ENCODE measurements around the gene STX8. TPM values are rescaled to one million over a fixed set of nuclear protein-coding genes. Genes with fewer than 3 reads are reported as not detected.

Gene STX8
- total and polyA plus RNA-seq, 8 donors: 51.9 to 63.4 (median 56.5) TPM

DNA sequence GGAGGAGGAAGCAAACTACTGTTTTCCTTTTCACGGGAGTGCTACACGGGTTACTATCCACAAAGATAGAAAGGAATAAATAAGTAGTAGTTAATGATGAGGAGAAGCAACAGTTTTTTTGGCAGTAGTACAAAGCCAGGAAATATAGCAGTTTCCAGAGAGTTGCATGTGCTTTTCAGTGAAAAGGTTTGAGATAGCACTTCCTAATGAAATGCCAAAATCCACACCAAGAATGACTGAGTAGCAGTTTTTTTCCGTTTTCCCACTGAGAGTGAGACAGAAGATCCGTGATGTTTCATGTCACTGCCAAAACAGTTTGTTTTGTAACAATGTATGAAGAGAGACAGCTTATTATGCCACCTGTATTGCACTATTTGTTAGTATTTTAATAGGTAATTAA, 129.1 kb downstream of the STX8 start:
- H3K4me1 ChIP-seq: no peaks in the 10 kb centered on the region
- intact Hi-C loops (cut with DNase I): no loop called here
- no peak overlapping the region for H3K4me3 ChIP-seq
- TF ChIP-seq, protein P1, sequence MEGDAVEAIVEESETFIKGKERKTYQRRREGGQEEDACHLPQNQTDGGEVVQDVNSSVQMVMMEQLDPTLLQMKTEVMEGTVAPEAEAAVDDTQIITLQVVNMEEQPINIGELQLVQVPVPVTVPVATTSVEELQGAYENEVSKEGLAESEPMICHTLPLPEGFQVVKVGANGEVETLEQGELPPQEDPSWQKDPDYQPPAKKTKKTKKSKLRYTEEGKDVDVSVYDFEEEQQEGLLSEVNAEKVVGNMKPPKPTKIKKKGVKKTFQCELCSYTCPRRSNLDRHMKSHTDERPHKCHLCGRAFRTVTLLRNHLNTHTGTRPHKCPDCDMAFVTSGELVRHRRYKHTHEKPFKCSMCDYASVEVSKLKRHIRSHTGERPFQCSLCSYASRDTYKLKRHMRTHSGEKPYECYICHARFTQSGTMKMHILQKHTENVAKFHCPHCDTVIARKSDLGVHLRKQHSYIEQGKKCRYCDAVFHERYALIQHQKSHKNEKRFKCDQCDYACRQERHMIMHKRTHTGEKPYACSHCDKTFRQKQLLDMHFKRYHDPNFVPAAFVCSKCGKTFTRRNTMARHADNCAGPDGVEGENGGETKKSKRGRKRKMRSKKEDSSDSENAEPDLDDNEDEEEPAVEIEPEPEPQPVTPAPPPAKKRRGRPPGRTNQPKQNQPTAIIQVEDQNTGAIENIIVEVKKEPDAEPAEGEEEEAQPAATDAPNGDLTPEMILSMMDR (IDR thresholded peaks at IDR 0.05): no peak
- no peaks in the 10 kb centered on the region for H3K36me3 ChIP-seq
- H3K9me3 ChIP-seq: no peaks in the 10 kb centered on the region
- no peak for ATAC-seq
- H3K27ac ChIP-seq: no peak overlapping the region
- DNase-seq: no peak
- no peaks in the 10 kb centered on the region for H3K27me3 ChIP-seq

DNA sequence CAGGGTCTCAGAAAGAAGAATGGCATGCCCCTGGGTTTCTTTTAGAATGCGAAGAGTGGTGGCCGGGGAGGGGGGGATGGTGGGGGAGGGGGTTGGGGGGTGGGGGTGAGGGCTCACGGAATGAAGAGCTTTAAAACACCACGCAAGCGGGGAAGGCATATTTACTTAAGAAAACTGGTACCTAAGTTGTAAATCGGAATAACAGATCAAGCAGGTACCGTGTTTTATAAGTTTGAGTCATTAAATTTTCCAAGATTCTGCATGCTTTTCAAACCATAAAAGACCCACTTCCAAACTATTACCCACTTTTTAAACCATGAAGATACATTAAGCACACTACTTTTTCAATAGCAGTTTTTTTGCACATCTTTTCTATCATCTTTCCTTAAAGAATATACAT, 130.2 kb downstream of the STX8 start:
- Histone ChIP-seq H3K27me3 (no peaks in the 10 kb centered on the region), H3K4me3 (no peak overlapping the region), H3K9me3 (no peaks in the 10 kb centered on the region), H3K36me3 (no peaks in the 10 kb centered on the region), H3K27ac (no peak overlapping the region), H3K4me1 (no peaks in the 10 kb centered on the region)
- intact Hi-C loops (cut with DNase I): no loop called here
- no peak for ATAC-seq
- no peak for DNase-seq
- TF ChIP-seq, protein P1 (IDR thresholded peaks at IDR 0.05): no peak

DNA sequence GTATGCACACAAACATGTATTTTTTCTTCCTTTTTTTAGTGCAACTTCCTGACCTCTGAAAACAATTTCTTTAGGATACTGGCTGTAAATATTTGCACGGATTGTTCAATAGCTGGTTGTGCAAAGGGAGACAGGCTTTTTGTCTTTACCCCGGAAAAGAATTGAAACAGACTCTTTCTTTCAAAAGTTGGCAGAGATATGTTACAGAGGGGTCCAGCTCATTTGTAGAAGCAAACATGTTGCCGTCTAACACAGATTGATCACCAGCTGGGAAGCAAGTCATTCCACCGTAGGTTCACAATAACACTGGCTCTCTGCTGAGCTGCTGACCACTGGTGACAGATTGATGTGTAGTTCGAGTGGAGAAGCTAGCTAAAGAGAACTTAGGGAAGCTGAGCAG, 130.9 kb downstream of the STX8 start:
- Histone ChIP-seq H3K27me3 (no peaks in the 10 kb centered on the region), H3K4me1 (no peaks in the 10 kb centered on the region), H3K36me3 (no peaks in the 10 kb centered on the region), H3K9me3 (no peaks in the 10 kb centered on the region), H3K27ac (no peak overlapping the region), H3K4me3 (no peak overlapping the region)
- TF ChIP-seq, protein P1 (IDR thresholded peaks at IDR 0.05): no peak
- intact Hi-C loops (cut with DNase I): no loop called here
- no peak for ATAC-seq
- DNase-seq: no peak

DNA sequence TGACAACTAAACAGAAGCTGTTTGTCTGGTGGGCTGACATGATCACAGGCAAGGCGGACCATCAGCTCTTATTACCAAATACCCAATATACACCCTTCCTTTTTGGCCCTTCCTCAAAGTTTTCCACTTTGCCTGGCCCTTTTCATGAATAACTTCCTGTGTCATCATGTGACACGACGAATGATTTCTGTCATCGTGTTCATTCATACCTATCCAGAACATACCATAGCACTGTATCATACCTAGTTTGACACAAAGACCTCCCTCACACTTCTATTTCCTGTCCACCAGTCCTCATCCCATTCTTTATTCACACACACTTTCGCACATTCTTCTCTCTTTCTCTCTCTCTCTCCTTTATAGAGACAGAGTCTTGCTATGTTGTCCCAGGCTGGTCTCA, 131.8 kb downstream of the STX8 start:
- H3K36me3 ChIP-seq: no peaks in the 10 kb centered on the region
- no peaks in the 10 kb centered on the region for H3K4me1 ChIP-seq
- no peaks in the 10 kb centered on the region for H3K27me3 ChIP-seq
- no peak for ATAC-seq
- DNase-seq: no peak
- H3K9me3 ChIP-seq: no peaks in the 10 kb centered on the region
- H3K27ac ChIP-seq: no peak overlapping the region
- TF ChIP-seq, protein P1 (IDR thresholded peaks at IDR 0.05): no peak
- H3K4me3 ChIP-seq: no peak overlapping the region
- intact Hi-C loops (cut with DNase I): no loop called here

DNA sequence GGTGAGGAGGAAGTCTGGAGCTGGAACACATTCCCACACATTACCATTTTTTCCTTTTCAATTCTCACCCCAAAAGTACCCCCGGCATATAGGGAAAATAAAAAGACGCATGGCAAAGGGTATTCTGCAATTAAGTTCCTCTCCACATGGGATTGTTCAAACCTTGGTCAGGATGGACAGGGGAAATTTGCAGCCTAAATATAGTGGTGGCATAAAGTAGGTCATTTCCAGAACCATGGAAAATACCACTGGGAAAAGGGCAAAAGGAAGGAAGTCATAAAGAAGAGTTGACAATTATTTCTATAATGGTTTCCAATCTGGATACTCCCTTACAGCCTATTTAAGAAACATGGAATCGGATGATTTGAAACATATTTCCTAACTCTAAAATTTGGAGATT, 135.8 kb downstream of the STX8 start:
- ATAC-seq (no peak), DNase-seq (no peak)
- Histone ChIP-seq H3K36me3 (no peaks in the 10 kb centered on the region), H3K9me3 (no peaks in the 10 kb centered on the region), H3K27me3 (no peaks in the 10 kb centered on the region), H3K4me1 (no peaks in the 10 kb centered on the region), H3K4me3 (no peak overlapping the region), H3K27ac (no peak overlapping the region)
- intact Hi-C loops (cut with DNase I): no loop called here
- TF ChIP-seq, protein P1 (IDR thresholded peaks at IDR 0.05): no peak

Data from left lung (tissue), 10 donors.